ENCODE data around the gene CACNA1C. TPM values are rescaled to one million over a fixed set of nuclear protein-coding genes. Genes with fewer than 3 reads are reported as not detected.

The CACNA1C gene
- total RNA-seq, 3 donors from 2014 or later, result 2.6 to 11.8 (median 9.5) TPM

DNA sequence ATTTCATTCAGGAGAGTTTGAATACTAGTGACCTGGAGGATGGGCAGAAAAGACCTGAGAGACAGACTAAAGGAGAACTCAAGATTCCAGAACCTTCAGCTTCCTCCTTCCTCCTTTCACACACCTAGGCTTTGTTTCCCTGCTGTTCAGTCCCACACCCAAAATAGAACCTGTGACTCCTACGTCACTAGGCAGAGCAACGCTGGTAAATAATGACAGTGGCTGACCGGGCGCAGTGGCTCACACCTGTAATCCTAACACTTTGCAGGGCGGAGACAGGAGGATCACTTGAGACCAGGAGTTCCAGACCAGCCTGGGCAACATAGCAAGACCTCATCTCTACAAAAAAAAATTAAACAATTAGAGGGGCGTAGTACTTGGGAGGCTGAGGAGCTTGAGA is 575.6 kb downstream of the CACNA1C start:
- H3K27ac ChIP-seq, result peak overlapping the region in 1 of 2 donors; percentile 42
- TF ChIP-seq POLR2AphosphoS5 (IDR thresholded peaks at IDR 0.05) (no peak), POLR2A (IDR thresholded peaks at IDR 0.05) (no peak)
- no peaks in the 10 kb centered on the region for H3K9me3 ChIP-seq
- intact Hi-C loops (cut with DNase I; ENCODE audit: low total_unique reads), result no loop called here
- peak in 1 of 2 donors; percentile 27 for DNase-seq (ENCODE audit: low spot score in 2 of 2)
- H3K4me1 ChIP-seq, result peaks cover 0 to 5% of the 10 kb centered on the region in 2 donors
- no peak overlapping the region for H3K4me3 ChIP-seq
- no peaks in the 10 kb centered on the region for H3K36me3 ChIP-seq
- H3K27me3 ChIP-seq, result no peaks in the 10 kb centered on the region

DNA sequence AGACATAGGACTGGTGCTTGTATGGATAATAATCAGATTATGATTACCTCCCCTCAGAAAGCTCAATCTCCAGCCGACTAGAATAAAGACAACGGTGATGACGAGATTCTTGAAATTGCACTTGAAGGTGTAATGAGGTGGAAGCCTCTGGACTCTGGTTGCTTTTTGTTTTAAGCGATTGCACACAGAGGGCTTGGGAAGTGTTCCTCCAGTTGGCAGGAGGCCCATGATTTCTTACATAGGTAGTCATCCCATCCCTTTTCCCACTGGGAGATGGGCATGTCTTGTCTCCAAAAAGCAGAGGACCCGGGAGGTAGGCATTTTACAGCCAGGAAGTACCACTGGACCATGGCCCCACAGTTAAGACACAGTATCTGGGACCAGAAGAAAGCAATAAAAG is 576.3 kb downstream of the CACNA1C start:
- intact Hi-C loops (cut with DNase I; ENCODE audit: low total_unique reads), result no loop called here
- Histone ChIP-seq H3K27me3 (no peaks in the 10 kb centered on the region), H3K4me1 (peaks cover 0 to 5% of the 10 kb centered on the region in 2 donors), H3K36me3 (no peaks in the 10 kb centered on the region), H3K9me3 (no peaks in the 10 kb centered on the region), H3K4me3 (no peak overlapping the region), H3K27ac (no peak overlapping the region)
- TF ChIP-seq POLR2AphosphoS5 (IDR thresholded peaks at IDR 0.05) (no peak), POLR2A (IDR thresholded peaks at IDR 0.05) (no peak)
- TF ChIP-seq, protein P1, sequence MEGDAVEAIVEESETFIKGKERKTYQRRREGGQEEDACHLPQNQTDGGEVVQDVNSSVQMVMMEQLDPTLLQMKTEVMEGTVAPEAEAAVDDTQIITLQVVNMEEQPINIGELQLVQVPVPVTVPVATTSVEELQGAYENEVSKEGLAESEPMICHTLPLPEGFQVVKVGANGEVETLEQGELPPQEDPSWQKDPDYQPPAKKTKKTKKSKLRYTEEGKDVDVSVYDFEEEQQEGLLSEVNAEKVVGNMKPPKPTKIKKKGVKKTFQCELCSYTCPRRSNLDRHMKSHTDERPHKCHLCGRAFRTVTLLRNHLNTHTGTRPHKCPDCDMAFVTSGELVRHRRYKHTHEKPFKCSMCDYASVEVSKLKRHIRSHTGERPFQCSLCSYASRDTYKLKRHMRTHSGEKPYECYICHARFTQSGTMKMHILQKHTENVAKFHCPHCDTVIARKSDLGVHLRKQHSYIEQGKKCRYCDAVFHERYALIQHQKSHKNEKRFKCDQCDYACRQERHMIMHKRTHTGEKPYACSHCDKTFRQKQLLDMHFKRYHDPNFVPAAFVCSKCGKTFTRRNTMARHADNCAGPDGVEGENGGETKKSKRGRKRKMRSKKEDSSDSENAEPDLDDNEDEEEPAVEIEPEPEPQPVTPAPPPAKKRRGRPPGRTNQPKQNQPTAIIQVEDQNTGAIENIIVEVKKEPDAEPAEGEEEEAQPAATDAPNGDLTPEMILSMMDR (IDR thresholded peaks at IDR 0.05), result no peak
- no peak for DNase-seq (ENCODE audit: low spot score in 2 of 2)

DNA sequence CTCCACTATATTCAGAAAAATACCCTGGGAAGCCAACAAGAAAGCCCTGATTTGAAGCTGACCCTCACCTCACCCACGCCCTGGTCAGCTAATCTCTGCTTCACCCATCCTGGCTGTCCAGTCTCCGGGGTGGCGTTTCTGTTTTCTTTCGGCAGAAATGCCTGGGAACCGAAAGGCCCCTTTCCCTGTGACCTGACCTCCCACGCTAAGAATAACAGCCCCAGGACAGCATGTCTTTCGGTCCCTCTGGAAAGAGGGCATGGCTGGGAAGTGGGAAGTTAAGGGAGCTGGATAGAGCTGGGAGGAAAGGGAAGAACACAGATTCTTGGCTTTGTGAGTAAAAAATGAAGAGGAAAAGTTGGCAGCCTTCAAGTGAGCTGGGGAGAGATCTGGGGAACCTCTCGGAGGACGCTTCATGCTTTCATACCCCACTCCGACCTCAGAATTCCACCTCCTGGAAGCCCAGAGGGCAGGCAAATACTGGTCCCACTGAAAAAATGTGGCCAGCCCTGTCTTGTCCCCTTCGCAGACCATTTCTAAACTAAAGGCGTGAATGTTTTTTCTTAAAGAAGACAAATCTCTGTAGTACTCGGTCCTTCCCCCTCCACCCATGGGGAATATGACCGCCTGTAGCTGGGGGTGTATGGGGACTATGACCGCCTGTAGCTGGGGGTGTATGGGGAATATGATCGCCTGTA is 579.0 kb downstream of the CACNA1C start:
- no peak for DNase-seq (ENCODE audit: low spot score in 2 of 2)
- TF ChIP-seq POLR2AphosphoS5 (IDR thresholded peaks at IDR 0.05), result peak in 1 of 3 donors; percentile 16
- TF ChIP-seq POLR2A (IDR thresholded peaks at IDR 0.05), result no peak
- H3K4me3 ChIP-seq, result no peak overlapping the region
- intact Hi-C loops (cut with DNase I; ENCODE audit: low total_unique reads), result no loop called here
- no peaks in the 10 kb centered on the region for H3K9me3 ChIP-seq
- H3K4me1 ChIP-seq, result no peaks in the 10 kb centered on the region
- peak overlapping the region; percentile 27 to 74 for H3K27ac ChIP-seq
- no peaks in the 10 kb centered on the region for H3K36me3 ChIP-seq
- no peaks in the 10 kb centered on the region for H3K27me3 ChIP-seq

DNA sequence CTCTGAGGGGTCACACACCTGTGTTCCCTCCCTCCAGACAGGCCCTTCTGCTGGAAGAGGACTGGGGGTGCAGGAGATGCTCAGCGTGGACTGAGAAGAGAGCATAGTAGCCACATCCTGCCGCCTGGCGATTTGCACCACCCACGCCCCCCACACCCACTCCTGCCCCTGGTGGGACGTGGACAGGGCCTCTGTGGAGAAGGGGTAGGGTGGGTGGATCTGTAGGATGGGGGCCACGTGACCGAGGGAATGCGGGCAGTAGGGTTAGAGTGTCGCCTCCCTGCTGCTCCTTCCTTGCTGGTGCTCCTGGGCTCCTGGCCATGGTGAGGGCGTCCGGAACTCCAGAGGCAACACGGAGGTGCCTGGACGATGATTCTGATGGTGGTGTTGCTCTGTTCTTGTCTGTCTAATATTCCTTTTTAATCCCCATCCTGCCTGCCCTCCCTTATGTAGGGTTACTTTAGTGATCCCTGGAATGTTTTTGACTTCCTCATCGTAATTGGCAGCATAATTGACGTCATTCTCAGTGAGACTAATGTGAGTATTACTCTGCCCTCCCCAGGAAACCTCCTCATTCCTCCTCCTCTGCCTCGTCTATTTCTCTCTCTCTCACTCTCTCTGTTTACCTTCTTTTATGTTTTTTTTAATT is 580.5 kb downstream of the CACNA1C start:
- Histone ChIP-seq H3K27ac (peak overlapping the region in 1 of 2 donors; percentile 12), H3K4me3 (no peak overlapping the region), H3K36me3 (no peaks in the 10 kb centered on the region), H3K4me1 (no peaks in the 10 kb centered on the region), H3K27me3 (no peaks in the 10 kb centered on the region), H3K9me3 (no peaks in the 10 kb centered on the region)
- TF ChIP-seq, protein P1 (IDR thresholded peaks at IDR 0.05), result no peak
- TF ChIP-seq POLR2A (IDR thresholded peaks at IDR 0.05) (no peak), POLR2AphosphoS5 (IDR thresholded peaks at IDR 0.05) (no peak)
- intact Hi-C loops (cut with DNase I; ENCODE audit: low total_unique reads), result no loop called here
- no peak for DNase-seq (ENCODE audit: low spot score in 2 of 2)

DNA sequence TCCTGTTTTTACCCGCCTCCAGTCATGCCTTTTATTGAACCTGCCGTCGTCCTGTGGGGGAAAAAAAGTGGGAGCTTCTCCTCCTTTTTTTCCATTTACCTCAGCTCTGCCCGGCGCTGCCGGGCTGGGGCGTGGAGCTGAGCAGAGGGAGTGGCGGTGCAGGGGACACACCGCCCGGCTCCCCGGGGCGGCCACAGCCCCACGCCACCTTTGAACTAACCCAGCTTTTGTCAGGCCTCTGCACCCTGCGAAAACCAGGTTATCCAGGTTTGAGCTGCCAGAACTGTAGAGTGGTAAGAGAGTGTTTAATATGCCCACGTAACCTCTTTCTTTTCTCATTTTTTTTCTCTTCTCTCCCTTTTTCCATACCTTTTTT is 581.0 kb downstream of the CACNA1C start:
- Histone ChIP-seq H3K27me3 (no peaks in the 10 kb centered on the region), H3K36me3 (no peaks in the 10 kb centered on the region), H3K4me3 (no peak overlapping the region), H3K27ac (no peak overlapping the region), H3K4me1 (no peaks in the 10 kb centered on the region), H3K9me3 (no peaks in the 10 kb centered on the region)
- DNase-seq (ENCODE audit: low spot score in 2 of 2), result no peak
- TF ChIP-seq, protein P1 (IDR thresholded peaks at IDR 0.05), result no peak
- TF ChIP-seq POLR2AphosphoS5 (IDR thresholded peaks at IDR 0.05), result no peak
- no peak for TF ChIP-seq POLR2A (IDR thresholded peaks at IDR 0.05)
- intact Hi-C loops (cut with DNase I; ENCODE audit: low total_unique reads), result no loop called here

DNA sequence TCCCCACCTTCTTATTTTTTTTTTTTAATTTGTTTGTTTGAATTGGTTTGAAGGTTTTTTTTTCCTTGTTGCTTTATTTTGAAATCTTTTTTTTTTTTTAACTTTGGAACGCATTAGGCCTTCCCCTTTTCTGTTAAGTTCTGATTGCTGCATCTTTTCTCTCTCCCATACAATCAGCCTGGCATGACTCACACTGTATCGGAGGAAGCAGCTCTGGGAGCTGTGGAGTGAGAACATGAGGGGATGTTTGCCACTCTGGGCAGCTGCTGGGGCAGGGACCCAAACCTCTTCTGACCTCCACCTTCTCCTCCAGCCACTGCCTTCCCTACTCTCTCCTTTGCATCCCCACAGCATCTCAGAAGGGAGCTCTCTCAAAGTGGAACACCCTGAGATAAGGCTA is 581.7 kb downstream of the CACNA1C start:
- Histone ChIP-seq H3K36me3 (no peaks in the 10 kb centered on the region), H3K9me3 (no peaks in the 10 kb centered on the region), H3K27ac (no peak overlapping the region), H3K4me3 (no peak overlapping the region), H3K27me3 (no peaks in the 10 kb centered on the region), H3K4me1 (no peaks in the 10 kb centered on the region)
- DNase-seq (ENCODE audit: low spot score in 2 of 2), result no peak
- intact Hi-C loops (cut with DNase I; ENCODE audit: low total_unique reads), result no loop called here
- TF ChIP-seq, protein P1 (IDR thresholded peaks at IDR 0.05), result no peak
- no peak for TF ChIP-seq POLR2AphosphoS5 (IDR thresholded peaks at IDR 0.05)
- no peak for TF ChIP-seq POLR2A (IDR thresholded peaks at IDR 0.05)
